HG02970 (cell line): Measurements from ENCODE around the gene NFIA.

Source experiments
- ATAC-seq: cut with Tn5 transposase; IDR thresholded peaks from one replicate; pipeline ENCODE4 v1.9.1; 2021; ENCODE audit warnings: mild to moderate bottlenecking, moderate library complexity, moderate number of reproducible peaks; ENCODE audit not compliant: unreplicated experiment, low FRiP score

NFIA gene

DNA sequence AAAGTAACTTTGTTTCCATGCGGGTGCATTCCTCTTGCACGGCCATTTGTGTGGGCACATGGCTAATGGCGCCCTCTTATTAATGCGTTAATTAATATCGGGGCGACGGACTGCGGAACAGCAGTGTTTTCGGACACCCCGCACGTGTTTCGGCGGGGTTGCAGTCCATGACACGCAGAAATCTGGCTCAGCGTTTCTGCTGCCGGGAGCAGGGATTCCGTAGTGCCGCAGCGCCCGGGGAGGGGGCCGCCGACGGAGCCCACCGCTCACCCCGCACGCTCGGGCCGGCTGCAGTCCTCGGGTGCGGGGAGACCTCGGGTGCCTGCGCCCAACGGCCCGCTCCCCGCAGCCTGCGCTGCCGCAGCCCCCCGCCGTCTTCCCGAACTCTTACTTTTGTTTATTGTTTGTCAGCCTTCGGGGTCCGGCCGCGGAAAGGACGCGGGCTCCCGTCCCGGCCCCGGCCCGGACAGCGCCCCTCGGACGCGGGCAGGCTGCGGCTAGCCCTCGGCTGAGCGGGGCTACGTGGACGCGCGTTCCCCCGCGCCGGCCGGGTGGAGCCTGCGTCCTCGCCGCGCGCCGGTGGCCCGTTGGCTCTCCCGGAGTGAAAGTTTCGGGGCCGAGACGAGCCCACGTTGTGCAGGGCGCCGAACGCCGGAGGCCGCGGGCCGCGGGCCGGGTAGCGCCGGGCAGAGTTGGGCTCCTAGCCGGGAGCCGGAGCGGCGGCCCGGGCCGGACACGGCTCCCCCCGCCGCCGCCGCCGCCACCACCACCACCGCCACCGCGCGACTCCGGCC is 849 bp downstream of the NFIA start:
- ATAC-seq, result no peak

DNA sequence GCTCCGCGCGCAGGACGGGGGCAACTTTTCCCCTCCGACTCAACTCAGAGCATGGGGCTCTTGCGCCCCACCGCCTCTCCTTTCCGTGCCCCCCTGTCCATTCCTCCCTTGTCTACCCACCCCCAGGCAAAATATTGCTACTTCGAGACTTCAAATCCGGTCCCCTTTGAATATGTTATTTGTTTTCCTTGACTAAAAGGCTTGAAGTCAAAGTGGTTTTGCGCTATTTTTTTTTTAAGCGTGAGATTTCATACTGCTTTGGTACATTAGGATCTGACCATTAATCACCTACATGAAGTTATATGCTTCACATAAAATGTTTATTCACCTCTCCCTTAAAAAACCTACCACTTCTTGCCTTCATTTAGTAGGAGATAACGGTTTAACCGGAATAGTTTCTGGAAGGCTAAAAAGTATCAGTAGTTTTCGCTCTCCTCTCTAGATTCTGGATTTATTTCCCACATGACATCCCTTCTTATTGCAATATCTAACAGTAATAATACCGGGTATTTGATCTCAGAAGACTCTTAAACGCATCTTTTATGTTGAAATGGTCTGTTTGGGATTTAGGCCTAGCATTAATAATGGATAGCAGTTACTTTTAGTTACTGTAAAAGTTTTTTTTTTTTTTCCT is 1.6 kb downstream of the NFIA start:
- no peak for ATAC-seq

DNA sequence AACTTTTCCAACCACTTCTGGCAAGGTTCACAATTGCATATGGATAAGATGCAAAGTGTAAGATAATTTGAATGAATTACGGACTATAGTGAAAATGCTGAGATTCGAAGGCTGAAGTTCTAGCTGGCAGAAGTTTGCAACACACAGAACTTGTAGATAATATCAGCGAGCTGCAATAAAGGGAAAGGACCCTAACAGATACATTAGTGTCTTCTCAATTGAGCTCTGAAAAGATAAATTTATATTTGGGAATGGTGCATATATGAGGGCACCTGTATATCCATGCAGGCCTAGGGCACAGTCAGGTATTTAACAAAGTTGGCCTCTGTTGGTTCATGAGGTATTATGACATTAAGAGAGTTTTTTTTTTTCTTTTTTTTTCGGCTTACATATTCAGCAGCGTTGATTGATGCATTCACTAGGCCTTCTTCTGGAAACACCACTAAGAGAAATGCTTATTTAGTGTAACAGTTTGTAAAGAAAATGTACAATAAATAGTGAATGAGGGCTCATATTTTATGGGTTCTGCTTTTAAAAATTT is 2.2 kb downstream of the NFIA start:
- ATAC-seq, result no peak

DNA sequence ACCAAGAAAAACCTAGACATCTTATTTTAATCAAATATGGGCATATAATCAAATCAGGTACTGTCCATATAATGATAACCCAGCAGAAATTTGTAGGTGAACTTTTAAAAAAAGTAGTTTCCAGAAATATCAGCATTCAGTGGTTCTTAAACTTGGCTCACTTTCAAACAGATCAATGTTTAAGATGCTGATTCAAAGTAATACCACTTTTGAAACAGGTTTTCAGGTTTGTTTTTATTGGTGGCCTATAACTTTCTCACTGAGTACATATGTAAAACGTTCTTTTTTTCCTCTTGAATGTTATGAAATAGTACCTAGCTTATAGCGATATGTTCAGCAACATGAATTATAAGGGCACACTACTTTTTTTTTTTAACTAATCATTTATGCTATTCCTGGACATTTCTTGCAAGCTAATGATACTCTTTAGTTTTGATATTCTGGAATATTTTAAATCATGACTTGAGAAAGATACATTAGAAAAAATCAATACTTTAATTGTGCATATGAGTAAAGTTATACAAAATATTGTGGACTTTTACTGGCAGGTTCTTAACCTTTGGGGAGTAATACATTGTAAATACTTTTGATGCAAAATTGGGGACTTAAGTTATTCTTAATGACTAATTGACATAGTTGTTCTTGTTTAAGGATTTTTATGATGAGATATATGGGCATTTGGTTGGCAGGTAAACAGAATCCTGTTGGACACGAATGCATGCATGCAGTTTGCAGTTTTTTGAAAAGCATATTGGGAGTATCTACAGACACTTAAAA is 3.0 kb downstream of the NFIA start:
- ATAC-seq, result no peak

DNA sequence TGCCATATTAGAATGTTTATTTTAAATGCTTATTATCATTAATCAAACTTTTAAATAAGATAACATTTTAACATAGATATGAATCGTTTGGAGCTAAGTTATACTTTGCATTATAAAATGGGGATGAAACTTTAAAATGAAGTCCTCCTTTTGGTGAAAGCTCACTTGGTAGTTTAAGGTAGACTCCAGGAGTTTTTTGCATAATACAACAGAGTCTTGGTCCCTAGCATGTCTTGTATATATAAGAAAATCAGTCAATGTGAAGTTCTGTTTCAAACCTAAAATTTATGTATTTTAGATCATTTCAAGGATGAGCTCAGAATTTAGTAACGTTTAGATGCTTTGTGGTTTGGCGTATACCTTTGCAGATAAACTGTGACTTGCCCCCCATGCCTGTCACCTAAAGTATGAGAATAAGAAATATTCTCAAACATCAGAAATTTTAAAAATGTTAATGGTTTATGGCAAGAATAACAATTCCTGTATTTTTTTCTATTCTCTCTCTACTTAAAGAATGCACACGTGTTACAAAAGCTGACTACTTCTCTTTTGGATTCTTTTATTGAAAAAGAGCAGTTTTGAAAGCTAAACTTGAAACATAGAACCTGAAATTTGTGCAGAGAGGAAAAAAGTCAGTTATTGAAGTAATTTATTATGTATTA is 3.8 kb downstream of the NFIA start:
- ATAC-seq, result no peak

DNA sequence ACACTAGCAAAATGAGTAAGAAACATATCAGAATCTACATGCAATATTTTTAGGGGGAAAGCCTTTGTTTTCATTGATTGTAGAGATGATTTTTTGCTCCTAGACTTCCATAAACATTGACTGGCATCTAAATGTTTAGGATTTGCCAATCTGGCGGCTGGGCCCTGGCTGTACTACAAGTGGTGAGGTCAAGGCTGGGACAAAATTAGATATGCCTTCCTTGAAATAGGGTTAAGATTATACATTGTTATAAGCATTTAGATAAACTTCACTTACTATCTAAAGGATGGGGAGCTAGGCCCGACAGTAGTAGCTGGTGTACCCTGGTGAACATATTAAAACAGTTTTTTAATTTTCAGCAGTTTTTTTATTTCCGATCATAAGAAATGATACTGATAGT is 5.2 kb downstream of the NFIA start:
- no peak for ATAC-seq

DNA sequence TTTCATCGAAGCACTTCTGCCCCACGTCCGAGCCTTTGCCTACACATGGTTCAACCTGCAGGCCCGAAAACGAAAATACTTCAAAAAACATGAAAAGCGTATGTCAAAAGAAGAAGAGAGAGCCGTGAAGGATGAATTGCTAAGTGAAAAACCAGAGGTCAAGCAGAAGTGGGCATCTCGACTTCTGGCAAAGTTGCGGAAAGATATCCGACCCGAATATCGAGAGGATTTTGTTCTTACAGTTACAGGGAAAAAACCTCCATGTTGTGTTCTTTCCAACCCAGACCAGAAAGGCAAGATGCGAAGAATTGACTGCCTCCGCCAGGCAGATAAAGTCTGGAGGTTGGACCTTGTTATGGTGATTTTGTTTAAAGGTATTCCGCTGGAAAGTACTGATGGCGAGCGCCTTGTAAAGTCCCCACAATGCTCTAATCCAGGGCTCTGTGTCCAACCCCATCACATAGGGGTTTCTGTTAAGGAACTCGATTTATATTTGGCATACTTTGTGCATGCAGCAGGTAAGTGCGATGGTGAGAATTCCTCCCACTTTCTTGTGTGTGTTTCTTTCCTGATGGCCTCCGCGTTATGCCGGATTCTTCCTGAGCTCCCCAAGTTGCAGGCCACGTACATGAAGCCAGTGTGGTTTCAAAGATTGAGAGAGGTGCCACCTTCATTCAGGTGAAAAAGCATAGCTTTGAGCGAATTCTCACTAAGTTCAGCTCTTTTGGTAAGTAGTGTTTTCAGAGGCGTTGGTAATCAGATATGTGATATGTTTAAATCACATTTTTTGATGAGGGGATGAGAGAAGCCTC is 6.0 kb downstream of the NFIA start:
- ATAC-seq, result no peak

DNA sequence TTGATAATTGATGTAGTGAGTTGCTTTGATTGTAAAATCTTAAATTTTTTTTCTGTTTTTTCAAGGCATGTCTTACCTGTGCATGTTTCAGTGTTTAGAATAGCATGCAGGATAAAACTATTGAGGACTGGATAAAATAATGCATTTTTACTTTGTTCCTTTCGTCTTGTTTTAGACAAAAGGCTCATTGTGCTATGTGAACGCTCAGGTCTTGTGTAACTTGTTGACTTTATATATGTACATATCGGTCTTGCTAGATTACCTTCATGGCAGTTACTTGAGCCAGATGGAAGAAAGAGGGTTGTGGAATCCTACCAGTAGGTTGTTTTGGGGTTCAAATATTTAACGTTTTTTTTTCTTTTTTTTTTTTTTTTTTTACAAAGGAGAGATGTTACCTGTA is 7.0 kb downstream of the NFIA start:
- no peak for ATAC-seq

DNA sequence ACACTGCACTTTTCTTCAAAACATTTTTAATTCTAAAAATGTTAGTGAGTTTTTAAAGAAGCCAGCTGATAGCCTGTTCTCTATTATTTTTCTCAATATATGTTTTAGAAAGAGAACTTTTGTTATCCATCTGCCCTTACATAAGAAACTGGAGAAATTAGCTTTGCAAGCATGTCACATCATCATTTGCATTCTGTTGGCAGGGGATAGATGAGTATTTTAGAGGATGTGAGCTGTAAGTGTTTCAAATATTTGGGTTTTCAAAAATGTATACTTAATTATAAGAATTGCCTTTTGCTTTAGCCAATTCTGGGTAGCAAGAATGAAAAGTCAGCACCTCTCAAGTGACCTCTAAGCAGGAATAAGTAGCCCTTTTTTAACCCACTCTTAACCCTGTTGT is 7.4 kb downstream of the NFIA start:
- no peak for ATAC-seq

DNA sequence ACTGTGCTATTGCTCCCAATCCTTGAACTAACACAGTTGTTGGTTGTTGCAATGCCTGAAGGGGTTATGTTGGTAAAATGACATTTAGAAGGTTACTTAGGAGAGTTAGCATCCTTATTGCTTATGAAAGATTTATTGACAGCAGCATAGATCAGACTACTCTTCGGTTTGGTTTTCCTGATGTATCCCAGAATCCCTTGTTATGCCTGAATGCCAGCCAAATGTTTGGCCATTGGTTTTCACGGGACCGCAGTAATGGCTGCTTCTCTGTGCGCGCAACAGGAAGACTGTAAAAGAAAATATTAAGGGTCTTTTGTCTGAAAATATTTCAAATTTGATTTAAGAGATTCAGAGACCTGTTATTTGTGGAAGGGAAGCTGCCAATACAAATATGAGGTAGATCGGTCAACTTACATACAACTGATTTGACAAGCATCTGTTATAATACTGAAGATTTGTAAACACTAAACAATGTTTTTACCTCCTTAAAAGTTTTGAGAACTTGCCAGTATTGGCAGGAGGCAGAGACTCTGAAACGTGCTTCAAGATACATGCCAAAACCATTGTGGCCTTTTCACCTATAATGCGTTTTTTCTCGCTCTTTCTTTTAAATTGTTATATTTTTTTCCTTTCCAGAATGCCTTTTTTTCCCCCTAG is 8.3 kb downstream of the NFIA start:
- no peak for ATAC-seq

DNA sequence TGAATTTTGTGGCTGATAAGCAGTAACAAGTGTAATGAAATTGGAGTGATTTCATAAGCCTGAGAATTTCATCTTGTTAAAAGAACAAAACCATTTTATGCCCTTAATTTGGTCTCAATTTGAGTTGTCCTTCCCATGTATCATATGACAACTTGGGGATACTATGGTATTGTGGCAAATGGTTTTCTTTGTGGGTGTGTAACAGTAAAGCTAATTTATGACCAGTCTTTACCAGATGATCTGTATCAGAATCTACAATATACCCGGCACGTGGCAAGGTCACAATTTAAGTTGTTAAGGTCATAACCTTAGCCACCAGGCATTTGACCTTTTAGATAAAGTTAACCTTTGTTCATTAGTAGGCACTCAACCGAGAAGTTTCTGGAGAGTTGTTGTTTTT is 9.1 kb downstream of the NFIA start:
- ATAC-seq, result no peak

DNA sequence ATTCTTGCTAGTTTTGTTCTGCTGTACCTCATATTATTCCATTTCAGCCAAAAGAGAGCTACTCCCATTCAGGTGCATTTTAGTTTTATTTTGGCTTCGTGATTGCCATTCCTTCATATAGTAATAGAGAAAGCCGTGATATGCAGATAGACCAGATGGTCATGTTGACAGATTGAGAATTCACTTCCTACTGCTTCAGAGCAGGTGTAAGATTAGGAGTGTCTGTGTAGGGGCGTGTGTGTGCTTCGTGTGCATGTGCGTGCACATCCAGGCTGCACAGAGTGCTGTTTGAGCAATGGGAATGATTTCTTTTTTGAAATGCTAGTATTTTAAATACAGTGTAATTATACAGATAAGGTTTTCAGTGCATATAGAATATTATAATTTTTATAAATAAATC is 10.3 kb downstream of the NFIA start:
- no peak for ATAC-seq

DNA sequence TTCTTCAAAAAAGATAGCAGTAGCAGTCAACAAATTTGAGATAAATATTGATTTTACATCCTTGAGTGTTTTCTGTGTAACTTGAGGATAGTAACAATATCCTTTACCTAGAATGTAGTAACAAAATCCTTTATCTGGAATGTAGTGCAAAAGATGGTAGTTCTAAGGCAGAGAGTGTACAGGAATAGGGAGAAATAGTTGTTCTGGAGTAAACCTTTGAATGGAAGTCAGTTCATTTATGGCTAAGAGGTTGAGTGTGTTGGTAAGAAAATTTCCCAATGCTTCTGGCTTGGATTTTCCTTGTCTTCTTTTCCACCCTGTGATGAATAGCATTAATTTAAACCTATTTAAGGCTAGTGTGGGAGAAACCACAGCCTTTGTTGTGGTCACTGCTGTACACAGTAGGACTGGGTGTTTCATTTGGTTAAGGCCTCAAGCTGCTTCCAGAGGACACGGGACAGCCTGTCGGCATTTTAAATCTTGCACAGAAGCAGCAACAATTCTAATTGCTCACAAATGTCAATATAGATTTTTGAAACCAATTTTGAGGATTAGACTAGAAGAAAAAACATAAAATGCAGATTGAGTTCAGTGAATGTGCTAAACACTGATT is 11.3 kb downstream of the NFIA start:
- no peak for ATAC-seq

DNA sequence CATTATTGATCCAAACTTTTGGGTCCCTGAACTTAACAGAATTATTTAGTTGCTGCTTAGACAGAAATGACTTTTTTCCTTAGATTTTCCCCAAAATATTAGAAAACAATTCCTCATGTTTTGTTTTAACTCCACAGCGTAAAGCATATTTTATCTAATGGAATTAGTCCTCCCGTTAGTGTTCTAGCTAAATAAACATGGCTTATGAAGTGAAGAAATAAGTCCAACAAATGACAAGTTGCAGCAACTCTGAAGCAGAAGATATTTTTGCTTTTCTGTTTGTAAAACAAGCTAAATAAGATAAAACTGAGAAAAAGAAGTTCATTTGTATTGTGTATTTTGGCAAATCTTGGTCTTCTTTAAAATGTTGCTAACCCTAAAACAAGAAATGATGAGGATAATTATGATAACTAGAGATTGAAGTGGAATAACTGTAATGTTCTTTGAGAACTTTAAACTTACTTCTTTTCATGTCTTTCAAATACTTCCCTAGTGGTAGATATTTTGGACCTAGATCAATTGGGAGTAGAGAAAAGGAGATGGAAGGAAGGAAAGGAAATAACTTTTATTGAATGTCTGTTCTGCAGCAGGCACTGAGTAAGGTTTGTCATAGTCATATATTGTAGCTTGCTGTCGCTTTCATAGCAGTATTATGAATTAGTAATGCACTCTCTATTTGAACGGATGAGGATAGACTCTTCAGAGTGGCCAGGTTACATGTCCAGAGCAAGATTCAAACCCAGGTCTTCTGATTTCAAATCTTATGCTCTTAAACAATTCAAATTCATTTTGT is 12.5 kb downstream of the NFIA start:
- ATAC-seq, result no peak

DNA sequence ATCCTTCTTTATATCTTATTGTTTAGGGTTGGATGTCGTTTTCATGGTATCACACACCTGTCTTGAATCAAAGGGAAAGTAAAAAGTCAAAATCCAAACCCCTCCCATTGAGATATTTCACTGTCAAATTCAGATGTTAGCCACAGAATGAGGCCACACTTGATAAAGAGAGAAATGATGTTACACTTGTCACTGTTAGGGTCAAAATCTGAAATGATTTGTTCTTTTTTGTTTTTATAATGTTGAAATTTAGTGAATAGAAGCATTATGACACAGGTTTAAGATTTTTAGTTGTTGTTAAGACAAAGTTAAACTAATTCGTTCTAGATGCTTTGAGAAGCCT is 13.1 kb downstream of the NFIA start:
- no peak for ATAC-seq

DNA sequence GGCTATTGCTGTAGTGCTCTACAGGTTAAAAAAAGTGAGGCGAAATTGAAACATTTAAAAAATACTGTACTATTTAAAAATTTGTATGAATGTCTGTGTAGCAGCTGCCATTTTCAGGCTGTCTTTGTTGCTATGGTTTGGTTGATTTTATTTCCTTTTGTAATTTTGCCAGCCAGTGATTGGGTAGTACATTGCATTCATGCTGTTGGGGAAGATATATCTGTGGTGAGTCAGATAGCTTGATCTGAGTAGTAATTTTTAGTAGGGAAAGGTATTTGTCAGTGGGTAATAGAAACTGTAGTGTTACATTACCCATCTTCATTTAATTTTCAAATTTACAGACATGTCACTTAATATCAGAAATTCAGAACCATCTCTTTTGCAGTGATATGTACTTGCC is 15.0 kb downstream of the NFIA start:
- no peak for ATAC-seq

DNA sequence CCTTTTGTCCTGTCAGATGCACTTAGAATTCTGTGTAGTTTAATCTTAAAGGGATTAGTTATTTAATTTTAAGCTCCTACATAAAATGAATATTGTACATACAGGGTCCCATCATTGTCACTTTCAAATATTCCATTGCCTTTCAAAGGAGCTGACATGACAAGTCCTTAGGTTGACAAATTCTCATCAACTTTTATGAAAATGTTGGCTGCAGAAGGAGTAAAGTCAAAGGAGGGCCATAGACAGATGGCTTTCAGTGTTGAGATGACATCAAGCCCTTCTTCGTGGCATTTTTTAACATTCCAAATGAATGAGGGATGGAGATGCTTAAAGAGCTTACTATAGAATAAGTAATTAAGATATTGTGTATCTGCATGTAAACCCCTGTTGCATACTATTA is 15.4 kb downstream of the NFIA start:
- ATAC-seq, result no peak

DNA sequence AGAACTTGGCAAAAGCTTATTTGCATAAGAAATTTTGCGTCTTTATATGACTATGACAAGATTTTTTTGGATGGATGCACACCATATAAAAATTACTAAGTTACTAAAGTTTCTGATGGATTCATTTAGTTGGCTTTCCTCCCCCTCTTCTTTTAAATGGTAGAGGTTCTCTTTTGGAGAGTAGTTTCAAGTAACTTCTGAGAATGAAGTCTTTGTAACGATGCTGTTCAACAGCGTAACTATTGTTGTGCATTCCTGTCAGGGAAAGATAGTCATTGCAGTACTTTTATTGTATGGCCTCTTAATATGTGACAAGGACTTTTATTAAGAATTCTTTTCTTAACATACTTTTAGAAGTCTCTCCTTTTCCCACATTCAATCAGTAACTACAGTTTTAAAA is 16.0 kb downstream of the NFIA start:
- no peak for ATAC-seq
